Measurements from ENCODE around the gene CHCHD3. TPM values are rescaled to one million over a fixed set of nuclear protein-coding genes. Genes with fewer than 3 reads are reported as not detected.

The CHCHD3 gene
- total and polyA plus RNA-seq, 2 experiments from 2014 or later = 65.3 to 68.5 TPM

- DNase-seq (ENCODE audit: low spot score) = no peak
- TF ChIP-seq EZH2 (IDR thresholded peaks at IDR 0.05; ENCODE audit: borderline replicate concordance) = no peak
- no peak for TF ChIP-seq EZH2phosphoT487 (IDR thresholded peaks at IDR 0.05; ENCODE audit: low read depth, severe bottlenecking, unreplicated experiment)
- TF ChIP-seq CTCF (IDR thresholded peaks at IDR 0.05; ENCODE audit: poor library complexity) = no peak
- Histone ChIP-seq H3K27me3 (no peaks in the 10 kb centered on the region), H3K4me1 (ENCODE audit: insufficient read depth) (no peaks in the 10 kb centered on the region), H3K27ac (no peak overlapping the region), H4K20me1 (ENCODE audit: insufficient read depth, poor library complexity, severe bottlenecking) (no peaks in the 10 kb centered on the region), H3K9me2 (replicated peaks; ENCODE audit: insufficient read depth) (peaks cover 4% of the 10 kb centered on the region), H3K9me3 (ENCODE audit: low read depth) (no peaks in the 10 kb centered on the region), H3K4me3 (no peak overlapping the region), H3K4me2 (no peak overlapping the region), H3K36me3 (replicated peaks; ENCODE audit: insufficient read depth, low read depth) (no peaks in the 10 kb centered on the region), H3K79me2 (peaks cover 13% of the 10 kb centered on the region), H2AFZ (no peak overlapping the region)
- 88% methylated on average over 4 of the region's 4 CpGs for WGBS (ENCODE audit: low lambda C conversion rate, missing lambda C conversion rate)
Measured at GRCh38 chr7:133023370-133024071, 58.4 kb downstream of the CHCHD3 start.

GRCh38 chr7:133022661-133023060, 59.2 kb downstream of the CHCHD3 start:
- Histone ChIP-seq H4K20me1 (ENCODE audit: insufficient read depth, poor library complexity, severe bottlenecking) (no peaks in the 10 kb centered on the region), H3K27ac (no peak overlapping the region), H3K27me3 (no peaks in the 10 kb centered on the region), H2AFZ (no peak overlapping the region), H3K4me3 (no peak overlapping the region), H3K9me2 (replicated peaks; ENCODE audit: insufficient read depth) (peaks cover 4% of the 10 kb centered on the region), H3K36me3 (replicated peaks; ENCODE audit: insufficient read depth, low read depth) (no peaks in the 10 kb centered on the region), H3K4me2 (no peak overlapping the region), H3K4me1 (ENCODE audit: insufficient read depth) (no peaks in the 10 kb centered on the region), H3K79me2 (peaks cover 13% of the 10 kb centered on the region), H3K9me3 (ENCODE audit: low read depth) (no peaks in the 10 kb centered on the region)
- no peak for DNase-seq (ENCODE audit: low spot score)
- TF ChIP-seq CTCF (IDR thresholded peaks at IDR 0.05; ENCODE audit: poor library complexity) (no peak), EZH2phosphoT487 (IDR thresholded peaks at IDR 0.05; ENCODE audit: low read depth, severe bottlenecking, unreplicated experiment) (no peak), EZH2 (IDR thresholded peaks at IDR 0.05; ENCODE audit: borderline replicate concordance) (no peak)

- 76% methylated on average over 3 of the region's 3 CpGs for WGBS (ENCODE audit: low lambda C conversion rate, missing lambda C conversion rate)
Measured at GRCh38 chr7:133021196-133021595, 60.7 kb downstream of the CHCHD3 start.

More at GRCh38 chr7:133021196-133021595, 60.7 kb downstream of the CHCHD3 start:
- no peaks in the 10 kb centered on the region for H3K4me1 ChIP-seq (ENCODE audit: insufficient read depth)
- no peaks in the 10 kb centered on the region for H3K9me3 ChIP-seq (ENCODE audit: low read depth)
- no peak overlapping the region for H3K4me2 ChIP-seq
- peaks cover 3% of the 10 kb centered on the region for H3K9me2 ChIP-seq (replicated peaks; ENCODE audit: insufficient read depth)
- no peak overlapping the region for H3K27ac ChIP-seq
- H3K79me2 ChIP-seq = peaks cover 11% of the 10 kb centered on the region
- no peak for DNase-seq (ENCODE audit: low spot score)
- H2AFZ ChIP-seq = no peak overlapping the region
- H3K4me3 ChIP-seq = no peak overlapping the region
- no peaks in the 10 kb centered on the region for H3K27me3 ChIP-seq
- no peaks in the 10 kb centered on the region for H3K36me3 ChIP-seq (replicated peaks; ENCODE audit: insufficient read depth, low read depth)
- TF ChIP-seq EZH2phosphoT487 (IDR thresholded peaks at IDR 0.05; ENCODE audit: low read depth, severe bottlenecking, unreplicated experiment) (no peak), EZH2 (IDR thresholded peaks at IDR 0.05; ENCODE audit: borderline replicate concordance) (no peak), CTCF (IDR thresholded peaks at IDR 0.05; ENCODE audit: poor library complexity) (no peak)
- H4K20me1 ChIP-seq (ENCODE audit: insufficient read depth, poor library complexity, severe bottlenecking) = no peaks in the 10 kb centered on the region

Measured in hepatocyte (in vitro differentiated cells).